Stimulated activated CD8-positive, alpha-beta memory T cell treated with anti-CD3 and anti-CD28 coated beads, Interleukin-4, amount 100 ng/mL, for 48 hours (primary cell): ENCODE measurements around the gene PORCN.
A peak's percentile ranks its signal among the peaks of the same experiment; 100 is the strongest.

Source experiments
- DNase-seq: peaks from one replicate; pipeline ENCODE4 v3.0.0-alpha.2; 2020

The PORCN gene

DNA sequence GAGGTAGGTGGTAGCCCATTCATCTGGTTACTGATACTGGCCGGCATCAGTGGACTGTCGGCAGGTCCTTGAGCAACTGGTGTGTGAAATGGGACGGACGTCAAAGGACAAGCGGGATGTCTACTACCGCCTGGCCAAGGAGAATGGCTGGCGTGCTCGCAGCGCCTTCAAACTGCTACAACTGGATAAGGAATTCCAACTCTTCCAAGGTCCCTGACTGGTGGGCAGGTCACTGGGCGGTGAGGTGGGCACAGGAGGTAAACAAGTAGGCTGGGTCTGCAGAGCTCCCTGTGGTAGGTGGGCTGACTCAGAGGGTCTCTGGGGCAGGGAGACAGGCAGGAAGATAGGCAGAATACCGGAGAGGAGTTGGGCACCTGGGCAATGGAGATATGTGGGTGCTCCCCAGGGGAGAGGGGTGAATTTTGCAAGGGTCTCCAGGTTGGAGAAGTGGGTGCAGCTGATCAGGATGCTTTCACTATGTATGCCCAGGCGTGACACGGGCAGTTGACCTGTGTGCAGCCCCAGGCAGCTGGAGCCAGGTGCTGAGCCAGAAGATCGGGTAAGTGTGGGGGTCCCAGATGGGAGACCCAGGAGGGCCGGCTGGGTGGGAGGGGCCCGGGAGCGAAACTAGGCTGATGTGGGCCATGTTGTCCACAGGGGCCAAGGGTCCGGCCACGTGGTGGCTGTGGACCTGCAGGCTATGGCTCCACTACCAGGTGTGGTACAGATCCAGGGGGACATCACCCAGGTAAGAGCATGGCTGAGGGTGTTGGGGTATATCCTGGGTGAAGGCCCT, 30.6 kb upstream of the PORCN start:
- no peak for DNase-seq

DNA sequence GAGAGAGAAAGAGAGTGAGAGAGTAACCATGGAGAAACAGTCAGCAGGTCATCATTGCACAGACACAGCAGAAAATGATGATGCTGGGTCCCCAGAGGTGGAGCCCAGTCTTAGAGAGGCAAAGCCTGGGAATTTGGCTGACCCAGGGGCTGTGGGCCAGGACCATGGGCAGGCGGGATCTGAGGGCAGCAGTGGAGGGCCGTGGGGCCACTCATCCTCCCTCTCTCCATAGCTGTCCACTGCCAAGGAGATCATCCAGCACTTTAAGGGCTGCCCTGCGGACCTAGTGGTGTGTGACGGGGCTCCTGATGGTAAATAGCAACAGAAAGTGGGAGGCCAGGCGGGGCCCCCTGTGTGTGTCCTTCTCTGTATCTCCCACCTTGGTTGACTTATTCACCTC, 30.0 kb upstream of the PORCN start:
- DNase-seq = no peak

- DNase-seq = no peak
Observed at GRCh38 chrX:48480142-48480541, 28.6 kb upstream of the PORCN start.

GRCh38 chrX:48480583-48480982, 28.2 kb upstream of the PORCN start:
- no peak for DNase-seq

GRCh38 chrX:48482526-48482925, 26.3 kb upstream of the PORCN start:
- no peak for DNase-seq

GRCh38 chrX:48487362-48487798, 21.4 kb upstream of the PORCN start:
- DNase-seq = no peak

DNA sequence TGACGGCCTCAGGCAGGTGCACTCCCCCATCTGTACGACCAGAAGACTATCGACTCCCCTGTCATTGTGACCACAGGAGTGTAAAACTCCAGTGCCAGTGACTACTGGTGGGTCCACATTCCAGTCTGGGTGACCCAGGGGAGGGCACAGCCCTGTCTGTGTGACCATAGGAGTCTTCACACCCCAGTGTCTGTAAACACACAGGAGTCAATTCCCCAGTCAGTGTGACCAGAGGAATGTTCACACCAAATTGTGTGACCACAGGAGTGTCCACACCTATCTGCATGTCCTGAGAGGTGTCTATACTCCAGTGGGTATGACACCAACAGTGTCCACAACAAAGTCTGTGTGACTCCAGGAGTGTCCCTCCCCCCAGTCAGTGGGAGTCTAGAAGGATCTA, 20.8 kb upstream of the PORCN start:
- no peak for DNase-seq

- DNase-seq = no peak
Observed at GRCh38 chrX:48489296-48489695, 19.5 kb upstream of the PORCN start.

GRCh38 chrX:48489892-48490291, 18.9 kb upstream of the PORCN start:
- DNase-seq = no peak

- no peak for DNase-seq
Observed at GRCh38 chrX:48490661-48491060, 18.1 kb upstream of the PORCN start.

- DNase-seq = no peak
Observed at GRCh38 chrX:48491809-48492208, 17.0 kb upstream of the PORCN start.

- DNase-seq = no peak
Observed at GRCh38 chrX:48492293-48492910, 16.4 kb upstream of the PORCN start.

DNA sequence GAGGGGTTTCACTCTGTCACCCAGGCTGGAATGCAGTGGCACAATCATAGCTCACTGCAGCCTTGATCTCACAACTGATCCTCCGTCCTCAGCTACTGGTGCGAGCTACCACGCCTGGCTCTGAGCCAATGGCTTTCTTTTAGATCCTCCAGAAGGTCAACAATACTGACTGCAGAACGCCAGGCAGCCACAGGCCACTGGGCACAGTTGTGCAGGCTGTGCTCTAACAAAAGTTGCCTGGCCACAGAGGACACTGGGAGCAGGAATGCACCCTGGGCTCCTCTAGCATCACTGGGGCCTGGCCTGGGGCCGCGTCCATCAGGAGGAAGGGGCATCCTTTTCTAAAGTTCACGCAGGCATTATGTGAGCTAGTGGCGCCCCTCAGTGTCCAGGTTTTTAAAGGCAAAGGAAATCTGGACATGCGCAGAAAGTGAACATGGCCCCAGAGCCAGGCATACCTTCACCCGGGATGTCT, 14.9 kb upstream of the PORCN start:
- peak; percentile 35 for DNase-seq

GRCh38 chrX:48496660-48497059, 12.1 kb upstream of the PORCN start:
- no peak for DNase-seq

- DNase-seq = no peak
Observed at GRCh38 chrX:48497871-48498270, 10.9 kb upstream of the PORCN start.

DNA sequence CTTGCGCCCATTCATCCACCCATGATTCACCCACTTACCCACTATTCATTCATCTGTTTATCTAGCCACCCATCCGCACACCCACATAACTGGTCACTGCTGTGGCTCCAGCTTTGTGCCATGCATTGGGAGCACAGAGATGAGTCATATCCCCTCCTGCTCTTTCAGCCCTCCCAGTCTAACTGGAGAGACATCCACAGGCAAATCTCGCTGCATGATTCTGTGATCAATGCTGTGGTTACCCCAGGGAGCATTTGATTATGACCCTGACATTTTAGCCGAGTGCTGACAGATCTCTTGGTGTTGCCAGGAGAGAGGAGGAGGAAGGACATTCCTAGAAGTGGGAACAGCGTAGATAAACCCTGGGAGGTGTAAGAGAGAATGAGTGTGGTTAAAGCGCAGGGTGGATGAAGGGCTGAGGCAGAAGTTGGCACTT, 10.4 kb upstream of the PORCN start:
- no peak for DNase-seq

DNA sequence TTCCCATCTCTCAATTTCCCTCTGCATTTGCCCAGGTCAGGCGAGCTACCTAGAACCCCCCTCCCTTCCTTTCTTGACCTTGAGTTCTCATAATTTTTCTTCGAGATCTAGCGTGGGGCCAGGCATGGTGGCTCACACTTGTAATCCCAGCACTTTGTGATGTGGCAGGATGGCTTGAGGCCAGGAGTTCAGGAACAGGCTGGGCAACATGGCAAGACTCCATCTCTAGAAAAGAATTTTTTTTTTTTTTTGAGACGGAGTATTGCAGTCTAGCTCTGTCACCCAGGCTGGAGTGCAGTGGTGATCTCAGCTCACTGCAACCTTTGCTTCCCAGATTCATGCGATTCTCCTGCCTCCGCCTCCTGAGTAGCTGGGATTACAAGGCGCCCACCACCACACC, 4.5 kb upstream of the PORCN start:
- no peak for DNase-seq

DNA sequence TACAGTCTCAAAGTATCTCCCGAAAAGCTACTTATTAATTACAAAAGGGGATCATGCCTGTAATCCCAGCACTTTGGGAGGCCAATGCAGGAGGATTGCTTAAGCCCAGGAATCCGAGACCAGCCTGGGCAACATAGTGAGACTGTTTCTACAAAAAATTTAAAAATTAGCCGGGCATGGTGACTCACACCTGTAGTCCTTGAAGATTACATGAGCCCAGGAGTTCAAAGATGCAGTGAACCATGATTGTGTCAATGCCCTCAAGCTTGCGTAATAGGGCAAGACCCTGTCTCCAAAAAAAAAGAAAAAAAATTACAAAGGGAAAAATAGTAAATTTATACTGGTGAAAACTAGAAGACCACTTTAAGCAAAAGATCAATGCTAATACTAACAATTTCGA, 3.3 kb upstream of the PORCN start:
- DNase-seq = no peak

GRCh38 chrX:48507246-48507645, 1.5 kb upstream of the PORCN start:
- no peak for DNase-seq

- peak; percentile 27 for DNase-seq
Observed at GRCh38 chrX:48509245-48509590, 426 bp downstream of the PORCN start.

DNA sequence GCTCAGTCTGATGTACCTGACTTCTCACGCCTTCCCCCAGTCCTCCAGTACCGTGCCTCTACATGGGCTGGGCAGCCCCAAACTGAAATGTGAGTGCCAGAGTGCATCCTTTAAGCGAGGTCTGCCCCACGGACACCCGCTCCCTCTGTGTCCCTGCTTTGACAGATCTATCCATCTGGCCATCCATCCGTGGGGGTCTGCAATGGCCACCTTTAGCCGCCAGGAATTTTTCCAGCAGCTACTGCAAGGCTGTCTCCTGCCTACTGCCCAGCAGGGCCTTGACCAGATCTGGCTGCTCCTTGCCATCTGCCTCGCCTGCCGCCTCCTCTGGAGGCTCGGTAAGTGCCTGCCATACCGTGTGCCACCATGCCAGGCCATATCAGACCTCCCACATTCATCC, 827 bp downstream of the PORCN start:
- DNase-seq = no peak

- no peak for DNase-seq
Observed at GRCh38 chrX:48511560-48511959, 2.8 kb downstream of the PORCN start.

GRCh38 chrX:48512371-48512935, 3.7 kb downstream of the PORCN start:
- no peak for DNase-seq

- DNase-seq = no peak
Observed at GRCh38 chrX:48513670-48514069, 4.9 kb downstream of the PORCN start.
